SK-N-MC (cell line): ENCODE results near the gene AMMECR1.

Experiments used
- EZH2 ChIP-seq: fragments of 200-600 bp; sonication (generic); IDR thresholded peaks from one replicate; pipeline ENCODE4 v1.6.1; 2017; ENCODE audit warnings: antibody characterized with exemption
- FOXP2 ChIP-seq: optimal IDR thresholded peaks from 2 replicates; pipeline ENCODE3; 2011; ENCODE audit warnings: mild to moderate bottlenecking, moderate library complexity; ENCODE audit not compliant: insufficient read depth; ENCODE audit errors: extremely low read length, control extremely low read depth
- POLR2AphosphoS5 ChIP-seq: IDR thresholded peaks from 2 replicates; pipeline ENCODE4 v1.6.1; 2012; ENCODE audit warnings: mild to moderate bottlenecking, low read depth, low read length, borderline replicate concordance

GRCh38 chrX:110175696-110176095 lies 142.2 kb downstream of the AMMECR1 start:
- TF ChIP-seq EZH2 (no peak), FOXP2 (no peak), POLR2AphosphoS5 (no peak)
